HG02678 (cell line): ENCODE measurements around the gene FLT1.

Experiments used
- ATAC-seq: cut with Tn5 transposase; IDR thresholded peaks from one replicate; pipeline ENCODE4 v1.9.1; 2021; ENCODE audit warnings: mild to moderate bottlenecking, moderate library complexity; ENCODE audit not compliant: unreplicated experiment

FLT1 gene

DNA sequence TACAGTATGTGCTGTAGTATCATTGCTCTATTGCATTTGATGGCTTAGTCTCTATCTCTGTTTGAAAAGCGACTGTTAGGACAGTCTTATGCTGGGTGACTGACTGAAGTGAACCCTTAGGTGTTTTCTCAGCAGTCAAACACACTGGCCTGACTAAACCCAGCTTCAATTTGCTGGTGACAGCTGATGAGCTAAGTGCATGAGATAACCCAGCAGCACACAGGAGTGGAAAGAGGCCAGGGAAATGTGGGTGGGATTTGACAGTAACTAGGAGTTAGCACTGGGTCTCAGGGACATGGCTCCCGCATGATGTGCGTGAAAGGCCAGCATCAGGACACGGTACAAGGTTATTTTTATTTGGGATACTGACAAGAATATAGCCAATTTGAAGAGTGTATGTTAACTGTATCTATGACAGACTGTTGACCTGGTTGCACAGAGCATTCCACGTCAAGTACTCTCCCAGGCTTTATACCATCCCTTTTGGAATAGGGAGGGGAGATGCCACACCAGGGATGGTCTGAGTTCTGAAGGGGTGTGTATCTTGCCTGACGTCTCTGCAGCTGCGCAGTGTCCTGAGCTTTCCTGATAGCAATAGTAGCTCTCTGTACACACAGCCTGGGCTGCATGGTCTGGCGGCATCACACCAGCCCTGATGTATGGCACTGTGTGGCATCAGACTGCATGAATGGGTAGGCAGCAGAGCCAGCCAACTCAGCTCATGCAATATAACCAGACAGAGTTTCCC, 144.8 kb downstream of the FLT1 start:
- no peak for ATAC-seq

GRCh38 chr13:28349371-28349770, 145.6 kb downstream of the FLT1 start:
- ATAC-seq = no peak

DNA sequence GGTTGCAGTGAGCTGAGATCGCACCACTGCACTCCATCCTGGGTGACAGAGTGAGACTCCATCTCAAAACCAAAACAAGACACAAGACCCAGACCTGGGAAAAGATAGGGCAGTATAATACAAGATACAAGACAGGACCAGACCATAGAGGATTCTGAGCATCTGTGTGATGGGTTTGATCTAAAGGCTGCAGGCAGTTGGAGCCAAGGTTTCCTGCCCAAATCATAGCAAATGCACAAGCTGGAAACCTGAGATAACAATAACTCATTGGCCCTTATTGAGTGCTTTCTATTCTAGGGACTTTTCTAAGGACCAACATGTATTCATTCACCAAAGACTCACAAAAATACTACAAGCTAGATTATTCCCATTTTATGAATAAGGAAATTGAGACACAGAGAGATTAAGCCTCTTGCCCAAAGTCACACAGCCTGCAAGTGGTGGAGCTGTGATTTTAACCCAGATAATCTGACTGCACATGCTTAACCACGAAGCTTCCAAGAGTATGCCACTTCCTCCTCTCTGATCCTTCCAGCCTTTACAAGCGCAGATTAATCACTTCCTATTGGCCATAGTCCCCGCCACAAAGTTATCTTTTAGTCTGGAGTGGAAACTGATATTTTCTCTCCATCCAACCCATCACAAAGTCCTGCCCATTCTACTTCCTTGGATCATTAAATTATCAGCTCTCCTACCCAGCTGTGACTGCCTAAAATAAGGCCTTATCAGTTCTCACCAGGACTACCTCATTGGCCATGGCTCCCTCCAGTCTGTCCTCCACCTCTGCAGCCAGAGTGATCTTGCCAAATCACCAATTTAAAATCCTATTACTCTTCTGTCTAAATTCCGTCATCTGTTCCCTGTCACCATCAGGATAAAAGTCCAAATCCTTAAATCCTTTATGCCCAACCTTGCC, 147.2 kb downstream of the FLT1 start:
- ATAC-seq = no peak

- ATAC-seq = no peak
These were observed 148.8 kb downstream of the FLT1 start for GRCh38 chr13:28346154-28346553.

DNA sequence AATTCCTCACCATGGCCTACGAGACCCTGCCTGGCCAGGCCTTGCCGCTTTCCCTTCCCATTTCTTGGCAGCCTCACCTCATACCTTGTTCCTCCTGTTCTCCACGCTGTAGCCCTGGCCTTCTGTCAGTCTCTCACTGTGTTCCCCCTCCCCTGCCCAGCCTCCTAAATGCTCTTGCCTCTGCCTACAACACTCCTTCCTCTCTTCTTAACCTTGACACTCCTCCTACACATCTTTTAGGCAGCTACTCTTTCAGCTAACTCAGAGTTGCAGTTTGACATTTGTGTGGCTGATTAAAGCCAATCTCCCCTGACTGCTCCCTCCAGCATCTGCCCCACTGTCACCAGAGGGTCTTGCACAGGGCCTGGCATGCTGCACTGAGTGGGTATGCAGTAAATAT, 150.8 kb downstream of the FLT1 start:
- no peak for ATAC-seq

- ATAC-seq = no peak
These were observed 152.7 kb downstream of the FLT1 start for GRCh38 chr13:28342251-28342650.

- no peak for ATAC-seq
These were observed 154.6 kb downstream of the FLT1 start for GRCh38 chr13:28340272-28340793.

DNA sequence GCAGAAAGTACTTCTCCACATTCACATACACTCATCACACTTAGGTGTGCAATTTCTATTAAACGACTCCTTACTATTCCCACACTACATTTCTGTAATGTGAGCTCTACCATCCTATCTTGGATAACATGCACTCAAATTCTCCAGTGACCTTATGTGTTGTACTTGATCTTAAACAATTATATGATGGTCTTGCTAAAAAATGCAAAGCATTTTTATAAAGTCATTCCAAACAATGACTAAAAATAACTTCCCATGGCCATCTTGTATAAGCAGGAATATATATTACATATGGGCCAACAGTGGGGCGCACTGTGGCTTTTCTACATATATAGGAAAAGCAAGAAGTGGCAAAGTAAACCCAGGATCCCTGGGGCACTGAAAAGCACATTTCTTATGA, 155.5 kb downstream of the FLT1 start:
- ATAC-seq = no peak

GRCh38 chr13:28338742-28339141, 156.2 kb downstream of the FLT1 start:
- ATAC-seq = no peak

DNA sequence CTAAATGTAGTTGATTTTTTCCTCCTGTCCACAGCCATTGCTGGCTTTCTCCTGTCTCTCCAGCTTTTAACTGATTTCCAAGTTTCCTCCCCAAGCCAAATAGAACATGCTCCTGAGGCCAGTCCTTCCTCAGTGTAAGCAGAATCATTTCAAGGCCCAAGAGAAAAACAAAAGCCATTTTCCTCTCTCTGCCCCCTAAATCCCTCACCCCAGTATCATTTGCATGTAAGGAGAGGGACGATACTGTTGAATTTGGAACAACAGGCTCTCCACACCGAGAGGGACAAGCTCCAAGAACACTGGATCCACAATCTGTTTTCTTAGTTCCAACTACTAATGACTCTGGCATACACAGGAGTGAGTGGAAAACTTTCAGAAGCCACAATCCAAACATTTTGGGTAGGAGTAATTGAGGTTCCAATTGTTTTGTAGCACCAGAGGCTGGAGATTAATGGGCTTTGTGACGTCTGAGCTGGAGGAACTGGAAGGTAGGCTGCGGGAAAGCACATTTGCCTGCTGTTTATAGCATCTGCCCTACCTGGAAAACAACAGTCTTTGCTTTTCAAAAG, 156.8 kb downstream of the FLT1 start:
- no peak for ATAC-seq

- no peak for ATAC-seq
These were observed 157.5 kb downstream of the FLT1 start for GRCh38 chr13:28337166-28338005.

DNA sequence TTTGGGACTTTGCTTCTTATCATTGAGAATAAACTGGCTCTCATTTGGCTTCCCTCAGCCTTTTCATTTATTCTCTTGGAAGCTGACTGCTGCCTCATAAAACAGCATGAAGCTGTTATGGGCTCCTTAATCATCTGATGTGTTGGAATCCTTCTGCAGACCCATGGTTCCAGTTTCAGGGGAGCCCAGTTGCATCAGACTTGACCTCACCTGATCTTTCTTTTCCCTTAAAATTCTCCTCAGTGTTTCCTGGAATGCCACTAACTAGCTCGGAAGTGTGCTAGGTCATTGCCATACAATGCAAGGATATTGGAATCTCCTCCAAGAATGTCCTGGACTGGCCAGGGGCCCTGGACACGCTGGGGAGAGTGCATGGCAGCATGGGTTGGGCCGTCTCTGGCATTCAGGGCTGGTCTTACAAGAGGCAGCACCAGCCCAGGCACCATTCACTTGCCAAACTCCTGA, 158.7 kb downstream of the FLT1 start:
- no peak for ATAC-seq

- ATAC-seq = no peak
These were observed 161.6 kb downstream of the FLT1 start for GRCh38 chr13:28333204-28333881.

GRCh38 chr13:28329395-28330158, 165.4 kb downstream of the FLT1 start:
- ATAC-seq = no peak

GRCh38 chr13:28328271-28328607, 166.7 kb downstream of the FLT1 start:
- ATAC-seq = no peak

DNA sequence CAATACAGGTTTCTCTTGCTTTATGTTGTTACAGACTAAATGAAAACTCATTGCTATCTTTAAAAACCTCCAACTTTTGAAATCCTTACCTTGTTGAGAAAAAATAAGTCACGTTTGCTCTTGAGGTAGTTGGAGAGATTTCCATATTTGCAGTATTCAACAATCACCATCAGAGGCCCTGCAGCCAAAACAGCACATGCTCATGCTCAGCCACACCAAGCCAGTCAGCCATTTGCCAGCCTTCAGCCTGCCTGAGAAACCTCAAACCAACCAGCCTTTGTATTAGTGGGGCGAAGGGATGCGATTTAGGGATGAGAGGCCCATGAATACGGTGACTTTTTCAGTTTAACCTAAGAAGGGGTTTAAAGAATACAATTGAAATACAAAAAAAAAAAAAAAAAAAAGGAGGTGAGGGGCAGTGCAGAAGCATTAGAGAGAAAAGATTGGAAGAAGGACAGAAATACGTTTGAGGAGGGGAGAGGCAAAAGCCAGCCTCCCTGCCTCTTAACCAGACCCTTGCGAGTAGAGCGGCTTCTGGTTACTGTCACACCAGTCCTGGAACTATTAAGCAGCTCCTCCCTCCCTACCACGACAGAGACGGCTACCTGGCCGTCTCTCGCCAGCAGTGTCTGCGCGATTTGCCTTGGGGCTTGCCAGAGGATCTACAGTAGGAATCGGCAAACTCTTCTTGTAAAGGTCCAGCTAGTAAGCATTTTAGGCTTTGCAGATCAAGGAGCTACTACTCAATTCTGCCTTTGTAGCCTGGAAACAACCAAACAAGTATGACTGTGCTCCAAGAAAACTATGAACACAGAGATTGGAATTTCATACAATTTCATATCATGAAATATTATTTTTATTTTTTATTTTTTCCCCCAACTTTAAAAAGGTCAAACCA, 167.3 kb downstream of the FLT1 start:
- ATAC-seq = no peak

DNA sequence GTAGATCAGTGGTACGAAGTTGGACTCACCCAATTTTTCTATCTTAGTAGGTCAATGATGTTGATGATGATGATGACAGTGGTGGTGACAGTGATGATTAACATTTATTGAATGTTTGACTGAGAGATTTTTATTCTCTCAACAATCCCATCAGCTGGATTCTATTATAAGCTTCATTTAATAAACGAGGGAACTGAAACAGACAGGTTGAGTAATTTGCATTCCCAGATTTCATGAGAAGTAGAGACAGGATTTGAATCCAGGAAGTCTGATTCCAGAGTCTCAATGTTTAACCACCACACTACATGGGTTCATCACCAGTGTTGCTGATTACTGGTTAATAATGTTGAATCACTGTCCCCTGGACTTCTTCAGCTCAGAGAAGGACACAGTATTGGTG, 168.9 kb downstream of the FLT1 start:
- ATAC-seq = no peak

DNA sequence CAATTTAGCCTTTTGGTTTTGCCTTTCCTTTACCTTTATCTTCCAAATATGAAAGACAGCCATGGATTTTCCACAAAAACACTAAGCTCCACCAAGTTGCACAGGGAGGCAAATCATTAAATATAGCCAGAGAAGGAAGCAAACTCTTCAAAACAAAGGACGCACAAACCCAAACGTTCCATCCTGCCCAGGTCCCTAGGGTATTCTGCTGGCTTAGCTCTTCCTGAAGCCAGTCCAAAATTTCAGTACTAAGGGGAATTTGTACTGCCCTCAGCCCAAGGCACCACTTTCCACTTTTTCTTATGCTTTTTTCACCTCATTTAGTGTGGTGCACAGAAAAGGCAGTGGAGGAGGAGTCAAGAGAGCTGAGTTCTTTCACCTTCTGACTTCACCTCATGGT, 169.9 kb downstream of the FLT1 start:
- no peak for ATAC-seq
